Measurements from ENCODE around the gene FN3K.

FN3K gene

GRCh38 chr17:82791532-82791931, 56.1 kb downstream of the FN3K start:
- Mint-ChIP-seq H3K4me3 (no peak overlapping the region), H3K27ac (peak overlapping the region; percentile 58), H3K4me1 (peaks cover 55% of the 10 kb centered on the region), H3K36me3 (ENCODE audit: low read depth) (peaks cover 30% of the 10 kb centered on the region), H3K27me3 (ENCODE audit: low read depth, poor library complexity) (no peaks in the 10 kb centered on the region), H3K9me3 (no peaks in the 10 kb centered on the region)
- no peak for TF ChIP-seq CTCF (IDR thresholded peaks at IDR 0.05)
- DNase-seq, result no peak

- Mint-ChIP-seq H3K27ac (peak overlapping the region; percentile 71), H3K27me3 (ENCODE audit: low read depth, poor library complexity) (no peaks in the 10 kb centered on the region), H3K4me3 (no peak overlapping the region), H3K36me3 (ENCODE audit: low read depth) (peaks cover 43% of the 10 kb centered on the region), H3K4me1 (peaks cover 39% of the 10 kb centered on the region), H3K9me3 (no peaks in the 10 kb centered on the region)
- no peak for DNase-seq
- TF ChIP-seq CTCF (IDR thresholded peaks at IDR 0.05), result no peak
These were observed 58.7 kb downstream of the FN3K start for GRCh38 chr17:82793974-82794630.

DNA sequence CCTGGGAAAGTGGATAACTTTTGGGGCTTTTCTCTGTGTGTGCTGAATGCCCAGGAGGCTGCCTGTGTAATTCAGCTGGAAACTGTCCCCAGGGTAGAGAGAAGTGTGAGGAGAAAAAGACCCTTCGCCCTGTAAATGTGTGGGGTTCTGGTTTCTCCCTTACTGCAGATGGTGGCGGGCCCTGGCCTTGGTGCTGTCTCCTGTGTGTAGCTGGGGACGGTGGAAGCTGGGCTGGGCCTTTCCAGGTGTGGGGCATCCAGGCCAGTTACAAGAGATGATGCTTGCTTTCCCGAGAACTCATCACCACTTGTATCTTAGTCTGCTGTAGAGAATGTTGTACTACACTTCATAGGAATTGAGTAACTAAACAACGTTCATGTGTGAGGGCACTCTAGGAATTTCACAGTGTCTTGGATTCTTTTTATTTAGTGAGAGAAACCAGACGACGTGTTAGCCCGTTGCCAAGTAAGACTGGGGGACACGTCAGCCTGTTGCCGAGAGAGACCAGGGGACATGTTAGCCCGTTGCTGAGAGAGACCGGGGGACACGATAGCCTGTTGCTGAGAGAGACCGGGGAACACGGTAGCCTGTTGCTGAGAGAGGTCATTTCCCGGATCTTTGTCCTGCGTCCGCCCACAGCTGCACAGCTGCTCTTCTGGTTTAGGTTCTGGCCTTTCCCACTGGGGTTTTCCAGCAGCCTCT, 59.5 kb downstream of the FN3K start:
- H3K4me3 Mint-ChIP-seq, result no peak overlapping the region
- peak overlapping the region; percentile 71 for H3K27ac Mint-ChIP-seq
- peaks cover 5% of the 10 kb centered on the region for H3K9me3 Mint-ChIP-seq
- H3K4me1 Mint-ChIP-seq, result peaks cover 33% of the 10 kb centered on the region
- peaks cover 47% of the 10 kb centered on the region for H3K36me3 Mint-ChIP-seq (ENCODE audit: low read depth)
- no peaks in the 10 kb centered on the region for H3K27me3 Mint-ChIP-seq (ENCODE audit: low read depth, poor library complexity)
- no peak for DNase-seq
- TF ChIP-seq CTCF (IDR thresholded peaks at IDR 0.05), result no peak

DNA sequence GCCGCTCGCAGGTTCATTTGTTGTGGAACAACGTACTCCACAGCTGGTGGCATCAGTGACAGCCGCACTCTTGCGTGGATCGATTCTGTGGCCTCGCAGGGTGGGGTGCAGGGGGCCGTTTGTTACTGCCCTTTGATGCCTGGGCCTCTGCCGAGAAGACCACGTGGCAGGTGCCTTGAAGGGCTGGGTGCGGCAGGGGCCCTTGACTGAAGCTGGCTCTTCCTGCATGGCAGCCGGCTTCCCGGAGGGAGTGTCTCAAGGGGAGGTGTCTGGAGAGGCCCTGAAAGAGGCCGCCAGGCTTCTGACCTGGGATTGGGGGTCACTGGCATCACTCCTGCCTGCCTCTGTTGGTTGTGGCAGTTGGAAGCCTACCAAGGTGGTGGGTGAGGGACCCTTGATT, 60.2 kb downstream of the FN3K start:
- no peak for TF ChIP-seq CTCF (IDR thresholded peaks at IDR 0.05)
- Mint-ChIP-seq H3K27me3 (ENCODE audit: low read depth, poor library complexity) (no peaks in the 10 kb centered on the region), H3K4me1 (peaks cover 32% of the 10 kb centered on the region)

DNA sequence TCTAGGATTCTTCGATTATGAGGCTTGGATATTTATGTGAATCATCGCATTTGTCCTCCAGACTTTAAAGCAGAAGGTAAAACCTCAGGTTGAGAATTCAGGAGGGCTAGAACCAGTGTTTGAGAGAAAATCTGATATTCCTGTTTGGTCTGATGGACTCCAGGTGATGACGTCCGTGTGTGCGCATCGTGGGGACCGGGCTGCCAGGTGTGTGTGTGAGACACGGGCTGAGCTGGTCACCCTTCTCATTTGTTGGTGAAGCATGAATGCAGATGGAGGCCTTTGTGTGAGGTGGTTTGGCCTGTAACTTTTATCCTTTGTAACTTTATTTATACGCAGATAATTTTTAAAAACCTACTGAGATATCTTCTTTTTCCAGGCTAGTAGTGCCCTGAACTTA, 61.6 kb downstream of the FN3K start:
- H3K4me1 Mint-ChIP-seq, result peaks cover 25% of the 10 kb centered on the region
- H3K36me3 Mint-ChIP-seq (ENCODE audit: low read depth), result peaks cover 52% of the 10 kb centered on the region
- no peak overlapping the region for H3K27ac Mint-ChIP-seq
- TF ChIP-seq CTCF (IDR thresholded peaks at IDR 0.05), result no peak
- no peaks in the 10 kb centered on the region for H3K27me3 Mint-ChIP-seq (ENCODE audit: low read depth, poor library complexity)
- H3K4me3 Mint-ChIP-seq, result no peak overlapping the region
- no peak for DNase-seq
- peaks cover 24% of the 10 kb centered on the region for H3K9me3 Mint-ChIP-seq

More for the DNA sequence above, 60.2 kb downstream of the FN3K start:
- DNase-seq, result no peak
- Mint-ChIP-seq H3K27ac (peak overlapping the region; percentile 42), H3K36me3 (ENCODE audit: low read depth) (peaks cover 49% of the 10 kb centered on the region), H3K9me3 (peaks cover 12% of the 10 kb centered on the region), H3K4me3 (no peak overlapping the region)

GRCh38 chr17:82798752-82799151, 63.3 kb downstream of the FN3K start:
- peaks cover 14% of the 10 kb centered on the region for H3K4me1 Mint-ChIP-seq
- peaks cover 62% of the 10 kb centered on the region for H3K36me3 Mint-ChIP-seq (ENCODE audit: low read depth)
- DNase-seq, result no peak
- H3K4me3 Mint-ChIP-seq, result no peak overlapping the region
- H3K9me3 Mint-ChIP-seq, result peaks cover 36% of the 10 kb centered on the region
- no peak overlapping the region for H3K27ac Mint-ChIP-seq
- TF ChIP-seq CTCF (IDR thresholded peaks at IDR 0.05), result no peak
- peaks cover 4% of the 10 kb centered on the region for H3K27me3 Mint-ChIP-seq (ENCODE audit: low read depth, poor library complexity)
